RWPE1 (cell line): ENCODE measurements around the gene FMO2.
A peak's percentile ranks its signal among the peaks of the same experiment; 100 is the strongest.

ENCODE experiments used
- CTCF ChIA-PET: fragments of 350-600 bp; sonication (Branson Sonifier 250); formaldehyde crosslinking; extraction: SDS; loops from one replicate; lab custom pipeline; 2021; lab: Yijun Ruan, JAX
- POLR2A ChIA-PET: fragments of 400-600 bp; formaldehyde crosslinking; extraction: SDS; loops from one replicate; lab custom pipeline; 2020; ENCODE audit warnings: antibody characterized with exemption; ENCODE audit not compliant: low non-redundant PET; lab: Yijun Ruan, JAX
- DNase-seq: peaks from one replicate; pipeline ENCODE4 v3.0.0; 2012; ENCODE audit warnings: low spot score
- H3K27ac ChIP-seq: fragments of 450-650 bp; 2 replicates; pipeline ENCODE4 v1.5.1; 2017
- CTCF ChIP-seq: fragments of 450-650 bp; conservative IDR thresholded peaks from 2 replicates; pipeline ENCODE4 v1.5.1; 2017; ENCODE audit warnings: low read depth, mild to moderate bottlenecking

Gene FMO2

DNA sequence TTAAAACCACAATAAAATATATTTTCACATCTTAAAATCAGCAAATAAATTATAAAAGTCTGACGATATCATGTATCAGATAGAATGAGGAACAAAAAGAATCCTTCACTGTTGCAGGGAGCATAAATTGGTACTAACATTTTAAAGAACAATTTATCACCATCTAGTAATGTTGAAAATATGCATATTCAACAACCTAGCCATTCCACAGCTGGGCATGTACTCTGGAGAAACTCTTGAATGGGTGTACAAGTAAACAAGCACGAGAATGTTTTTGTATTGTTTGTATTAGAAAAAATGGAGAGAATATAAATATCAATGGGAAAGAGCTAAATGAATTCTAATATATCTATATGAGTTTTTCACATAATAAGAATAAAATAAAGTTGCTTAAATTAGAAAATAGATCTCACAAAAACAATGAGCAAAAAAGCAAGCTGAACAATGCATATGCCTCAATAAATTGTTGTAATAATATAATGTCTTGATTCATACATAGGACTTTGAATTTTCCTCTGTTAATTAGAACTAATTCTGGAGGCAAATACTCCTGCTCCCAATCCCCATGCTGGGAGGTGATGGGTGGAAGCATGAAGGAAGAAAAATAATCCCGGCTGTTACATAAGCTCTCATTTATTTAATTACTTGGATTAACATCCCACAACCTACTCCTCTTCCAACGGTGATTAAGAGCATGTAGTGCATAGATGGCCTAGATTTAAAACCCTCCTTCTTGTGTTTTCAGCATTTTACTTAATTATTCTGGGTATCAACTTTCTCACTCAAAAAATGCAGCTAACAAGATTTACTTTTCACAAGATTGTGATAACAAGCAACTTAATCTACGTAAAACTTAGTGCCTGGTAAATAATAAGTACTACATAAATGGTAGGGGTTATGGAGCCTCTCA is 5.5 kb upstream of the FMO2 start:
- DNase-seq: no peak
- TF ChIP-seq CTCF: no peak
- ChIA-PET CTCF (interaction anchor here (0.6 kb wide), 1 partner anchor 48 kb away, joined by 3 read pairs; no protein-coding TSS in a partner anchor), POLR2A (no interaction called here)
- H3K27ac ChIP-seq: no peak overlapping the region

DNA sequence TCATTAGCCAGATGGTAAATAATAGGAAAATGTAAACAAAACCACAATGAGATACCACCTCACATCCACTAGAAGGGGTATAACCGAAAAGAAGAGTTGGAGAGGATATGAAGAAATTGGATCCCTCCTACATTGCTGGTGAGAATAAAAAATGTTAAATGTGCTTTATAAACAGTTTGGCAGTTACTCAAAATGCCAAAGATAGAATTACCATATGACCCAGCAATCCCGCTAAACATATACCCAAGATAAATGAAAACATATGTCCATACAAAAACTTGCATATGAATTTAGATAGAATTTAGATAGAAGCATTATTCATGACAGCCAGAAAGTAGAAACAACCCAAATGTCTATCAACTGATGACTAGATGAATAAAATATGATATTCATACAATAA is 4.4 kb upstream of the FMO2 start:
- ChIA-PET CTCF (no interaction called here), POLR2A (no interaction called here)
- H3K27ac ChIP-seq: no peak overlapping the region
- DNase-seq: no peak
- TF ChIP-seq CTCF: no peak

GRCh38 chr1:171188388-171189266 is 3.5 kb downstream of the FMO2 start:
- DNase-seq: peak; percentile 27
- ChIA-PET POLR2A (no interaction called here), CTCF (interaction anchor here (0.5 to 1.0 kb wide), 4 partner anchors 10 to 905 kb away, joined by 3 to 4 read pairs (median 4); no protein-coding TSS in a partner anchor)
- no peak overlapping the region for H3K27ac ChIP-seq
- TF ChIP-seq CTCF: peak; percentile 42

GRCh38 chr1:171191992-171192391 is 6.9 kb downstream of the FMO2 start:
- CTCF ChIA-PET: no interaction called here

GRCh38 chr1:171195767-171196166 is 10.7 kb downstream of the FMO2 start:
- DNase-seq: no peak
- CTCF ChIA-PET: no interaction called here
- TF ChIP-seq CTCF: no peak
- no peak overlapping the region for H3K27ac ChIP-seq
- POLR2A ChIA-PET: no interaction called here

More at GRCh38 chr1:171191992-171192391, 6.9 kb downstream of the FMO2 start:
- TF ChIP-seq CTCF: no peak
- DNase-seq: no peak
- POLR2A ChIA-PET: no interaction called here
- no peak overlapping the region for H3K27ac ChIP-seq

- H3K27ac ChIP-seq: no peak overlapping the region
- TF ChIP-seq CTCF: no peak
- POLR2A ChIA-PET: no interaction called here
- DNase-seq: no peak
- CTCF ChIA-PET: no interaction called here
Measured at GRCh38 chr1:171196351-171196750, 11.3 kb downstream of the FMO2 start.
